Stimulated activated CD4-positive, alpha-beta T cell treated with anti-CD3 and anti-CD28 coated beads, Interleukin-12 subunit alpha, Interleukin-12 subunit beta, amount 100 ng/mL, for 4 hours (primary cell): Measurements from ENCODE around the gene SOCS6.
"Not testable (repeated sequence)": the region's sequence is repeated elsewhere in the genome, so short reads cannot be mapped to it uniquely, and the experiment has no call there.

Source experiments
- DNase-seq: peaks from one replicate; pipeline ENCODE4 v3.0.0-alpha.2; 2020

The SOCS6 gene

DNA sequence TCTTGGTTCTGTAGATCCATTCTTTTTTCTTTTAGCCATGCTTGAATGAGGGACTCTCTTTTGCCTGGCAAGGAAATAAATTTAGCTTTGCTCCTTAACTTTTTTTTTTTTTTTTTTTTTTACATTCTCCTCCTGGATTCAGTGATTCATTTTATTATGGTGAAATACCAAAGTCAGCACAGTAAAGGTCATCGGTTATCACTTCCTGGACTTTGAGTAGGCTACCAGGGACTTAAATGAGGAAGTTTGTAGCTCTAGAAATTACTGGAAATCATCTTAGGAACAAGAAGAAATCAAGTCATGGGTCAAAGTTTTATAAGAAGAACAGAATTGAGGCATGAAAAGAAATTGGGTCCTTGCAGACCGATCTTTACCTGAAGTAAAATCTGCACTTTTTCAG lies 75.0 kb downstream of the SOCS6 start:
- DNase-seq, result no peak

DNA sequence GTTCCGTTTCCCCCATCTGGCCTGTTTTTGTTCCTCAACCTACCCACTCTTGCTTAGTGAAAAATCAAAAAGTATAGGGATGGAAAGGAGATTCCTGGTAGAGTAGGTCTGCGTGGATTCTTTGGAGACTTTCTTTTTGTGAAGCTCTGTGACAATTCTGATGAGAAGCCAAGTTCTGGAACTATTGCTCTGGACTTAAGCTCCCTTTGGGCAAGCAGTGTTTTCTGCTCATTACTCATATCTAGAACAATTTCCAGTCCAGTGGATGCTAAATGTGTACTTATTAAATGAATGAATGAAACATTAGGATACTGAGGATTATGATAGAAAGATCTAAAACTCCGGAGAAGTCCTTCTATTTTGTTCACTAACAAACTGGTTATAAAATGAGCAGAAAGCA lies 76.5 kb downstream of the SOCS6 start:
- DNase-seq, result no peak

DNA sequence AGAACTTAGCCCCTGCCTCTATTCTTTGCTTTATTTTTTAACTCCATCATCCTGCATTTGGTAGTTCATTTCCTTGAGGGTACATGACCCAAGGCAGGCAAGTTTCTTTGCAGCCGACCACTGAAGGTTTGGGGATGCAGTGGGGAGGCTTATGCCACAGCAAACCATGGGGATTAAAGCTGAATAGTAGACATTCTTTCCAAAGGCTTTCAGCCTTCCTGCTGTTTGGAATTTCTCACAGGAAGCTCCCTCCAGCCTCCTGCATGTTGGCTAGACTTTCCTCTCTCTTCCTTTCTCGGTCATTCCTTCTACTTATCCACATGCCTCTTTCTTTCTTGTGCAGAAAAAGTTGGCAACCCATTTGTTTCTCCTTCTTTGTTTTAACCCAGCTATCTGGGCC lies 77.3 kb downstream of the SOCS6 start:
- no peak for DNase-seq

DNA sequence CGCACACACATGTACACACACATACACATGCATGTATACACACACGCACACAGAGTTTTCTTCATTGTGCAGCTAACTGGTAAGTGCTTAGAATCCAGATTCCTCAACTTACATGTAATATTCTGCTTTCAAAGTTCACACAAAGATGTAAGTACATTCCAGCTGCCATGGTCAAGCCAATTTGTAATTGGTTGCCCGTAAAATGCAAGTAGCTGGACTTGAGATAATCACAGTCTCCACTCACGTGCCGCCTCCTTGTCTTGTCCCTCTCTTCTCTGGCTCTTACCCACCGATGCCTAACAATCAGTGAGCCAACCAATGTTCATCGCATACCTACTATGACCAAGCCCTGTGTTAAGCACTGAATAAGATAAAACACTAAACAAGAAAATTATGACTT lies 77.8 kb downstream of the SOCS6 start:
- no peak for DNase-seq

DNA sequence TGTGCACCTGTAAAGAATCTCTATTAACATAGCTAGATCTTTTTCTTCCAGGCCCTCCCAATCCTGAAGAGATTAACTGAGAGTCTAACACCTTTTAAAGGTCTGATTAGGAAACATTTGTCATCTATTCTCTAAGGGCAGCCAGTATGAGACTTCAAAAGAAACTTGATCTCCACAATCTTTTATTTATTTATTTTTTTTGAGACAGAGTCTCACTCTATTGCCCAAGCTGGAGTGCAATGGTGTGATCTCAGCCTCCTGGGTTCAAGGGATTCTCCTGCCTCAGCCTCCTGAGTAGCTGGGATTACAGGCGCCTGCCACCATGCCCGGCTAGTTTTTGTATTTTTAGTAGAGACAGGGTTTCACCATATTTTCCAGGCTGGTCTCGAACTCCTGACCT lies 78.5 kb downstream of the SOCS6 start:
- DNase-seq, result not testable (repeated sequence)

DNA sequence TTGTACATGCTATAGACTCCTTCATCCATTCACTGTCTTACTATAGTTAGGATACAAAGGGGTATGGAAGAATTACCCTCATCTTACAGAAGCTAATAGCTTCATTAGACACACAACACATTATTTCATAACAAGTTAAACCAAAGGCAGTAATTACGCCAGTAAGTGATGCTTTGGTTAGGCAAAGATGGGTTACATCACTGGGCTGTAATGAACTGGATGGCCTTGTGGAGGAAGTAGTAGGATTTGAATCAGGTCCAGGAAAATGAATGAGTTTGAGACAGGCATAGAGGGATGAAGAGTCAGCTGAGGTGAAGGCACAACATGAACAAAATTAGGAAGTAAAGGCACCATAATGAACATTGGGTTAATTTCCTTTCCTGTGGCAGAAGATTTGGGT lies 80.1 kb downstream of the SOCS6 start:
- no peak for DNase-seq

DNA sequence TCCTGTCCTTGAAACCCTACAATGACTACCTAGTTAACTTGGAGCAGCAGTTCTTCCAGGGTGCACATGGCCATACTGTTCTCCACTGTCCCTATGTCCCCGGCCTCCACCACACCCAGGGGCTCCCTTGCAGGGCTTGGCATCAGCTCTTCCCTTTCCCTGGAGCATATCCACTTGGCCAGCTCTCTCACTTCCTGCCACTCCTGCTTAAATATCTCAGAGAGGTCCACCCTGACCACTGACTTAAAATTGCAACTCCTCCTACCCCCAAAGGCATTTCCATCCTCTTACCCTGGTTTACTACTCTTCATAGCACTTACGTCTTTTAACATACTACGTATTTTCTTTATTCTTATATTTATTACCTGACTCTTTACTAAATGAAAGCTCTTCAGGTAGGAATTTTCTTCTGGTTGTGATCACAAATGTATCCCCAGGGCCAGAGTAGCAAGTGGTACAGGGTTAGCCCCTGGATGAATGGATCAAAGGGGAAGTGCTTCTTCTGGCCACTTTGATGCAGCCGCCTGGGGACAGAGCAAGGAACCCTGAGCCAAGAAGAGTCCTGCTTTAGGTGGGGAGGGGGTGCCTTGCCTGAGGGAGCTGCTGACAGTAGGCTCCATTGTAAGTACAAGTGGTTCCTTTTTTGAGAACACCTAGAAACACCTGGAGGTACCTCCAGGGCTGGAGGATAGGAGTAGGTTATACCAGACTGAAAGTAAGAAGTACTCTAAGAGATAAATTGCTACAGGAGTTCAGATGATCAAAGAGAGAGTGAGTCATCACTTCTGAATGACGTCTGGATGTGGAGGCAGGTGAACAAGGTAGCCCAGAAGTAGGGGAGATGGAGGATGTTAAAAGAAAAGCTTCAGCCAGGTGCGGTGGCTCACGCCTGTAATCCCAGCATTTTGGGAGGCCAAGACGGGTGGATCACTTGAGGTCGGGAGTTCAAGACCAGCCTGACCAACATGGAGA lies 82.2 kb downstream of the SOCS6 start:
- DNase-seq, result no peak

DNA sequence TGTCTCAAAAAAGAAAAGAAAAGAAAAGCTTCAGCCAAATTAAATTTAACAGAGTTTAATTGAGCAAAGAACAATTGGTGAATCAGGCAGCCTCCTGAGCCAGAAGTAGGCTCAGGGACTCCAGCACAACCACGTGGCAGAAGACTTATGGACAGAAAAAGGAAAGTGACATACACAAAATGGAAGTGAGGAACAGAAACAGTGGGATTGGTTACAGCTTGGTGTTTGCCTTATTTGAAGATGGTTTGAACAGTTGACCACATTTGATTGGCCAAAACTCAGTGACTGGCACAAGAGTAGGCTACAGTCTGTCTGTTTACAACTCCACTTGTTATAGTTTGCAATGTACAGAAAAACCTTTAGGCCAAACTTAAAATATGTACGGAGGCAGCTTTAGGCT lies 83.1 kb downstream of the SOCS6 start:
- DNase-seq, result no peak

DNA sequence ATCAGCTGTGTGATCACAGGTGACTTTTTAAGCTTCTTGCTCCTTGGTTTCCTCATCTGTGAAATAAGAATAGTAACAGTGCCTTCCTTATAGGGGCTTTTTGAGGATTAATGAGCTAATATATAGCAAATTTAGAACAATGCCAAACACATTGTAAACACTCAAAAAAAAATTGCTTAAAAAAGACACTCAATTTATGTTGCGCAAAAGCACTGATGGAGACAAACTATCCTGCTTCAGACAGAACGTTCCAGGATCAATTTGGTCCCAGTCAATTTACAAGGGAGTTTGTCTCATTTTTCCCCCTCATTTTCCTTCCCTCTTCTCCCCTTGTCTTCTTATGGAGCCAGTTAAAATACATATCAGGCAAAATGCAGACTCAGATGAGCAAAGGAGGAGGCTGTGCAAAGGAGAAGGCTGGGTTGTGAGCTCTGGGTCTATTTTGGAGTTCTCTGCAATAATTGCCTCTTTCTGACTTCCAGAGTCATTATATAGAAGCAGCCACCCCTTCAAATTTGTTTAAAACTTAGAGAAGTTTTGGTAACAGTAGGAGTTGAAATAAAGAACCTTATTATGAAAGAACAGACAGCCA lies 83.7 kb downstream of the SOCS6 start:
- no peak for DNase-seq

DNA sequence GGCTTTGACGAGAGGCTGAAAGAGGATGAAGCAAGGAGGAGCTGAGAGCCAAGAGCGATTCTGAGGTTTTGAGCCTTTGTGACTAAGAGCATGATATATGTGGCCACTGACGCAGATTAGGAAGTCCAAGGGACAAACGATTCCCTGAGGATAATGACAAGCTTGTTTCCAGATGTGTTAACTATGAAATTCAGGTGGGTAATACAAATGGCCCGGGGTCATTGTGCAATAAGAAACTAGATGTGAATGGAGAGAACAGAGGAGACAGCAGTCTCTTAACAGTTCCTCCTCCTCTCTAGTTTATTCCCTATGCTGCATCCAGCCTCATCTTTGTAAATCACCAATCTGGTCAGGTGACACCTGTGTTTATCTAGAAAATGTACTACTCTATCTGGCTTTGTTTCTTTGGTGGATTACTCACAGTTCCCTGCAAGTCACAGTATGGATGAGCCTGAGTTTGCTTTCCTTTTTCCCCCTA lies 84.2 kb downstream of the SOCS6 start:
- no peak for DNase-seq

DNA sequence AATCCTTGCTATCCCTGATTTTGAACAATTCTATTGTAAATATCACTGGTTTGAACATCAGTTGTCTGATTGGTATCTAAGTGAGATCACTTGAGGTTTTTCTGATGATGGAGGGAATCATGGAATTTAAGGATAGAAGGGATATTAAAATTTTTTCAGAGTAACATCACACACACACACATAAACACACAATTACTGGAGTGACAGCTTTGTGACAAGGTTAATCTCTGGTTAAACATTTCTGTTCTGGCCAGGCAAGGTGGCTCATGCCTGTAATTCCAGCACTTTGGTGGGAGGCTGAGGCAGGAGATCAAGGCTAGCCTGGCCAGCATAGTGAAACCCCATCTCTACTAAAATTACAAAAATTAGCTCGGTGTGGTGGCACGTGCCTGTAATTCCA lies 85.3 kb downstream of the SOCS6 start:
- no peak for DNase-seq

DNA sequence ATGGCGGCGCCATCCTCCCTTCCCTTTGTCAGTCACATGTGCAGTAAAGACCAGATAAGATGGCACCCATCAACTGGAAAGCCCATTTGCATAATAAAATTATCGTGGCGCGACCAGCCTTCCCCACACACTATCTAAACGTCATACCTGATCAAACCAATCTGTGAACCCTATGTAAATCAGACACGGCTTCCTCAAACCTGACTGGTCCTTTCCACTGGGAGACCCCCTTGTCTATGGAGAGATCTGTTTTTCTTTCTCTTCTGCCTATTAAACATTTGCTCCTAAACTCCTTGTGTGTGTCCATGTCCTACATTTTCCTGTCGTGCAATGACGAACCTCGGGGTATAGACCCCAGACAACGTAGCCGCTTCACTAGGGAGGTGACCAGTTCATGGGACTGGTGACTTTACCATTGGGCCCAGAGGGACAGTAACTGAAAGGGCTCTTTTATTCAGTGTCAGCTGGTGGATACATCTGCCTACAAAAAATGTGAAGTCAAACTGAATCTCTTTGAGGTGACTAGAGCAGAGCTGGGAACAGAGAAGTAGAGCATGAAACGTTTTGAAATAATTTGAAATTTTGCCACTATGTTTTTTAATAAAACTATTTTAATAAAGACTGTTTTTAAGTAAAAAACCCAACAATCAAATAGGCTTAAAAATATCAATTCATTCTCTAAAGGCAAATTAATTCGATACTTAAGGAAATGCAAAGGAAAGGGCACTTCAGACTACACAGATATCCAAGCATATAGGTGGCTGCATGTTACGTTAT lies 87.5 kb downstream of the SOCS6 start:
- DNase-seq, result no peak

DNA sequence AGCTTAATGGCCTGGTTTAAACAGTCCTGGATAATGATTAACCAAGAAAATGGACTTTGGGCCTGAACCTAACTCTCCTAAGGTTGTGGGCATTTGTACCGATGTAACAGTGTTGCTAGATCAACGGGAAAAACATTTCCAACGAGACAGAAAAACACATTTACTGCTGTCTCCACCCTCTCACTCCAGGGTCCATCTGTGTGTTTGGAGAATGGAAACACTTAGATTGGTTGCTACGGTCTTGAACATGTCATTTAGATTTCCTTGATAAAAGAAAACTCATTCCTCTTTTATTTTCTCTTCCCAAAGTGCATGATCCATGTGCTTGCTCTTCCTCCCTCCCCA lies 88.0 kb downstream of the SOCS6 start:
- DNase-seq, result no peak

DNA sequence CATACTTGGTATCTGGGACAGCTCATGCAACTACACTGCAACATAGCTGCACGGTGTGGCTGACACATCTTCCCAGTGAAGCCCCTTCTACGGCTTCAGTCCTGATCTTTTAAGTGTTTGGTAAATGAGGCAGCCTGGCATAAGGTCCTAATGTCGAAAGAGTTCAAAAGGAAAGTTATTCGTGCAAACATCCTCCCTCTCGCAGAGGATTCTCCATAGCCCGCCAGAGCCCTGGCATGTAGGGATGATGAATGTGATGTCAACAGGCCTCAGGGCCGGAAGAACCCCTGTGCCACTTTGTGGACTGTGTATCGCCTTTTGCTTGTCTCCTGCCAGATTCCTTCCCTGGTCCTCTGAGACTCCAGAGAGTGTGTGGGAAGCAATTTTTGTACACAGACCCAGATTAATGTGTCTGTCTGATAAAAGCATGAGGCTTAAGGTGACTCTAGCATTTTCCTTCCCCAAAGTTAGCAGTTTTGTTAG lies 88.5 kb downstream of the SOCS6 start:
- DNase-seq, result no peak

DNA sequence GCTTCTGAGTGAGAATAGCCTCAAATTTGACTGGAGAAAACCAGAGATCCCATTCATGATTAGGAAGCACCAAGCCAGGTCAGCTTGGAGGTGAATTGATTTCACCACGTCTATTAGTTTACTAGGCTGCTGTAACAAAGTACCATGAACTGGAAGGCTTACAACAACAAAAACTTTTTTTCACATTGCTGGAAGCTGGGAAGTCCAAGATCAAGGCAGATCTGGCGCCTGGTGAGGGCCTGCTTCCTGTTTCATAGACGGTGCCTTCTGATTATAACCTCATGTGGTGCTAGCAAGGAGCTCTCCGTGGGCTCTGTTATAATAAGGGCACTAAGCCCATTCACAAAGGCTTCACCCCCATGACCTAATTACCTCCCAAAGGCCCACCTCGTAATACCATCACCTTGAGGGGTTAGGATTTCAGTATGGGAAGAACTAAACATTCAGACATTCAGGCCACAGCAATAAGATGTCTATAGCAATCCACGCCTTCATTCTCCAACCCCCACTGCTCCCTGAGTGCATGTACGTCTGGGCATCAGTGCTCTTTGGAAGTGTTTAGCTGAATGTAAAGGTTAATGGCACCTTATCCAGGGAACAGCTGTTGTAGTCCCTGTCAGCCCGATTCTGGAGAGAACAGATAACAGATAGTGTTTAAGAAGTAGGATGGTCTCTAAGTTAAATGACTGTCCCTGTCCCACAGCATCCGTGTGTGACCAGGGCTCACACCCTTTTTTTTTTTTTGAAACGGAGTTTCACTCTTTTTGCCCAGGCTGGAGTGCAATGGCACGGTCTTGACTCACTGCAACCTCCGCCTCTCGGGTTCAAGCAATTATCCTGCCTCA lies 89.2 kb downstream of the SOCS6 start:
- DNase-seq, result no peak
